ENCODE results near the gene LCLAT1.

LCLAT1 gene

GRCh38 chr2:30519796-30520195 is 72.8 kb downstream of the LCLAT1 start:
- no peak overlapping the region for H3K27ac ChIP-seq
- no peak for TF ChIP-seq ZFX (IDR thresholded peaks at IDR 0.05)
- TF ChIP-seq CTCF (conservative IDR thresholded peaks at IDR 0.05) = no peak

GRCh38 chr2:30522421-30522820 is 75.4 kb downstream of the LCLAT1 start:
- H3K27ac ChIP-seq = no peak overlapping the region
- TF ChIP-seq CTCF (conservative IDR thresholded peaks at IDR 0.05) (no peak), ZFX (IDR thresholded peaks at IDR 0.05) (no peak)

- H3K27ac ChIP-seq = no peak overlapping the region
- TF ChIP-seq CTCF (conservative IDR thresholded peaks at IDR 0.05) (no peak), ZFX (IDR thresholded peaks at IDR 0.05) (no peak)
These were observed 80.4 kb downstream of the LCLAT1 start for GRCh38 chr2:30527411-30527810.

- TF ChIP-seq CTCF (conservative IDR thresholded peaks at IDR 0.05) = no peak
- TF ChIP-seq ZFX (IDR thresholded peaks at IDR 0.05) = no peak
- H3K27ac ChIP-seq = no peak overlapping the region
These were observed 80.8 kb downstream of the LCLAT1 start for GRCh38 chr2:30527859-30528258.

GRCh38 chr2:30530346-30530745 is 83.3 kb downstream of the LCLAT1 start:
- TF ChIP-seq ZFX (IDR thresholded peaks at IDR 0.05) (no peak), CTCF (conservative IDR thresholded peaks at IDR 0.05) (no peak)
- no peak overlapping the region for H3K27ac ChIP-seq

- no peak for TF ChIP-seq ZFX (IDR thresholded peaks at IDR 0.05)
- TF ChIP-seq CTCF (conservative IDR thresholded peaks at IDR 0.05) = no peak
- H3K27ac ChIP-seq = no peak overlapping the region
These were observed 94.6 kb downstream of the LCLAT1 start for GRCh38 chr2:30541680-30542079.

- no peak for TF ChIP-seq CTCF (conservative IDR thresholded peaks at IDR 0.05)
- no peak for TF ChIP-seq ZFX (IDR thresholded peaks at IDR 0.05)
These were observed 98.8 kb downstream of the LCLAT1 start for GRCh38 chr2:30545875-30546274.

More at GRCh38 chr2:30545875-30546274, 98.8 kb downstream of the LCLAT1 start:
- H3K27ac ChIP-seq = no peak overlapping the region
